ENCODE results near the gene TP53BP2.
"Not testable (repeated sequence)": the region's sequence is repeated elsewhere in the genome, so short reads cannot be mapped to it uniquely, and the experiment has no call there.

The TP53BP2 gene

DNA sequence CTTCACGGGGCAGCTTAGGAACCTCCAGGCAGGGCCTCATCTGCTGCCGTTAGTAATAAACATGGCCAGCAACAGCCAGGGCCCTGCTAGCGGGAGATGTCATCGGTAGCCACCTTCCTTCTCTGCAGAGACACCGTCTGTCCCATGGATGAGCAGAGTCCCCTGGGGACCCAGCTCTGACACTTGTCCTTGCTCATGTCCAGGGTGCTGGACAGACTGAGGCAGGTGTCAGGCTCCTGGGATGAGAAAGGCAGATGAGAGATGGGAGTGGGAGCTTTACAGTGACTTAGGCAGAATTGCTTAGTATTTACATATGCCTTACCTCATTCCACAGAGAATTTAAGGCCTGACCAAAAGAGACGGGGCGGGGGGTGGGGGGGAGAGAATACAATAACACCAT, 108.4 kb downstream of the TP53BP2 start:
- no peak overlapping the region for H3K27ac ChIP-seq (replicated peaks)
- no peak for DNase-seq (ENCODE audit: low read depth in 1 of 2, low spot score in 1 of 2)
- H3K4me3 ChIP-seq (replicated peaks; ENCODE audit: insufficient read depth, low read length), result no peak overlapping the region
- TF ChIP-seq, protein P1, sequence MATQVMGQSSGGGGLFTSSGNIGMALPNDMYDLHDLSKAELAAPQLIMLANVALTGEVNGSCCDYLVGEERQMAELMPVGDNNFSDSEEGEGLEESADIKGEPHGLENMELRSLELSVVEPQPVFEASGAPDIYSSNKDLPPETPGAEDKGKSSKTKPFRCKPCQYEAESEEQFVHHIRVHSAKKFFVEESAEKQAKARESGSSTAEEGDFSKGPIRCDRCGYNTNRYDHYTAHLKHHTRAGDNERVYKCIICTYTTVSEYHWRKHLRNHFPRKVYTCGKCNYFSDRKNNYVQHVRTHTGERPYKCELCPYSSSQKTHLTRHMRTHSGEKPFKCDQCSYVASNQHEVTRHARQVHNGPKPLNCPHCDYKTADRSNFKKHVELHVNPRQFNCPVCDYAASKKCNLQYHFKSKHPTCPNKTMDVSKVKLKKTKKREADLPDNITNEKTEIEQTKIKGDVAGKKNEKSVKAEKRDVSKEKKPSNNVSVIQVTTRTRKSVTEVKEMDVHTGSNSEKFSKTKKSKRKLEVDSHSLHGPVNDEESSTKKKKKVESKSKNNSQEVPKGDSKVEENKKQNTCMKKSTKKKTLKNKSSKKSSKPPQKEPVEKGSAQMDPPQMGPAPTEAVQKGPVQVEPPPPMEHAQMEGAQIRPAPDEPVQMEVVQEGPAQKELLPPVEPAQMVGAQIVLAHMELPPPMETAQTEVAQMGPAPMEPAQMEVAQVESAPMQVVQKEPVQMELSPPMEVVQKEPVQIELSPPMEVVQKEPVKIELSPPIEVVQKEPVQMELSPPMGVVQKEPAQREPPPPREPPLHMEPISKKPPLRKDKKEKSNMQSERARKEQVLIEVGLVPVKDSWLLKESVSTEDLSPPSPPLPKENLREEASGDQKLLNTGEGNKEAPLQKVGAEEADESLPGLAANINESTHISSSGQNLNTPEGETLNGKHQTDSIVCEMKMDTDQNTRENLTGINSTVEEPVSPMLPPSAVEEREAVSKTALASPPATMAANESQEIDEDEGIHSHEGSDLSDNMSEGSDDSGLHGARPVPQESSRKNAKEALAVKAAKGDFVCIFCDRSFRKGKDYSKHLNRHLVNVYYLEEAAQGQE (IDR thresholded peaks at IDR 0.05; ENCODE audit: insufficient replicate concordance, low read depth), result no peak
- TF ChIP-seq GABPA (IDR thresholded peaks at IDR 0.05; ENCODE audit: low read depth) (no peak), POLR2AphosphoS5 (IDR thresholded peaks at IDR 0.05; ENCODE audit: low read depth) (no peak), SPI1 (IDR thresholded peaks at IDR 0.05; ENCODE audit: borderline replicate concordance, low read depth) (no peak)
- TF ChIP-seq, protein P2, sequence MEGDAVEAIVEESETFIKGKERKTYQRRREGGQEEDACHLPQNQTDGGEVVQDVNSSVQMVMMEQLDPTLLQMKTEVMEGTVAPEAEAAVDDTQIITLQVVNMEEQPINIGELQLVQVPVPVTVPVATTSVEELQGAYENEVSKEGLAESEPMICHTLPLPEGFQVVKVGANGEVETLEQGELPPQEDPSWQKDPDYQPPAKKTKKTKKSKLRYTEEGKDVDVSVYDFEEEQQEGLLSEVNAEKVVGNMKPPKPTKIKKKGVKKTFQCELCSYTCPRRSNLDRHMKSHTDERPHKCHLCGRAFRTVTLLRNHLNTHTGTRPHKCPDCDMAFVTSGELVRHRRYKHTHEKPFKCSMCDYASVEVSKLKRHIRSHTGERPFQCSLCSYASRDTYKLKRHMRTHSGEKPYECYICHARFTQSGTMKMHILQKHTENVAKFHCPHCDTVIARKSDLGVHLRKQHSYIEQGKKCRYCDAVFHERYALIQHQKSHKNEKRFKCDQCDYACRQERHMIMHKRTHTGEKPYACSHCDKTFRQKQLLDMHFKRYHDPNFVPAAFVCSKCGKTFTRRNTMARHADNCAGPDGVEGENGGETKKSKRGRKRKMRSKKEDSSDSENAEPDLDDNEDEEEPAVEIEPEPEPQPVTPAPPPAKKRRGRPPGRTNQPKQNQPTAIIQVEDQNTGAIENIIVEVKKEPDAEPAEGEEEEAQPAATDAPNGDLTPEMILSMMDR (IDR thresholded peaks at IDR 0.05; ENCODE audit: insufficient read depth, low read length), result no peak
- no peaks in the 10 kb centered on the region for H3K27me3 ChIP-seq (ENCODE audit: insufficient read depth, poor library complexity, severe bottlenecking)

DNA sequence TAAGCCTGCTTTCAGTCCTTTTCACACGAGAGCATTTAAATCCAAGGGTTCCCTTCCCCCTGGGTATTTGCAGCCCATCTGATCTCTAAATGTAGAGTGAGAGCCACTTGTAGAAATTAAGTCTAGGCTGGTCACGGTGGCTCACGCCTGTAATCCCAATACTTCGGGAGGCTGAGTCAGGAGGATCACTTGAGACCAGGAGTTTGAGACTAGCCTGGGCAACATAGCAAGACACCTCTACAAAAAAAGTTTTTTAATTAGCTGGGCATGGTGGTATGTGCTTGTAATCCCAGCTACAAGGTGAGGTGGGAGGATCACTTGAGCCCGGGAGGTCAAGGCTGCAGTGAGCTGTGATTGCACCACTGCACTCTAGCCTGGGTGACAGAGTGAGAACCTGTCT, 109.1 kb downstream of the TP53BP2 start:
- DNase-seq (ENCODE audit: low read depth in 1 of 2, low spot score in 1 of 2); H3K27ac ChIP-seq (replicated peaks); H3K27me3 ChIP-seq (ENCODE audit: insufficient read depth, poor library complexity, severe bottlenecking); H3K4me3 ChIP-seq (replicated peaks; ENCODE audit: insufficient read depth, low read length): not testable (repeated sequence)

DNA sequence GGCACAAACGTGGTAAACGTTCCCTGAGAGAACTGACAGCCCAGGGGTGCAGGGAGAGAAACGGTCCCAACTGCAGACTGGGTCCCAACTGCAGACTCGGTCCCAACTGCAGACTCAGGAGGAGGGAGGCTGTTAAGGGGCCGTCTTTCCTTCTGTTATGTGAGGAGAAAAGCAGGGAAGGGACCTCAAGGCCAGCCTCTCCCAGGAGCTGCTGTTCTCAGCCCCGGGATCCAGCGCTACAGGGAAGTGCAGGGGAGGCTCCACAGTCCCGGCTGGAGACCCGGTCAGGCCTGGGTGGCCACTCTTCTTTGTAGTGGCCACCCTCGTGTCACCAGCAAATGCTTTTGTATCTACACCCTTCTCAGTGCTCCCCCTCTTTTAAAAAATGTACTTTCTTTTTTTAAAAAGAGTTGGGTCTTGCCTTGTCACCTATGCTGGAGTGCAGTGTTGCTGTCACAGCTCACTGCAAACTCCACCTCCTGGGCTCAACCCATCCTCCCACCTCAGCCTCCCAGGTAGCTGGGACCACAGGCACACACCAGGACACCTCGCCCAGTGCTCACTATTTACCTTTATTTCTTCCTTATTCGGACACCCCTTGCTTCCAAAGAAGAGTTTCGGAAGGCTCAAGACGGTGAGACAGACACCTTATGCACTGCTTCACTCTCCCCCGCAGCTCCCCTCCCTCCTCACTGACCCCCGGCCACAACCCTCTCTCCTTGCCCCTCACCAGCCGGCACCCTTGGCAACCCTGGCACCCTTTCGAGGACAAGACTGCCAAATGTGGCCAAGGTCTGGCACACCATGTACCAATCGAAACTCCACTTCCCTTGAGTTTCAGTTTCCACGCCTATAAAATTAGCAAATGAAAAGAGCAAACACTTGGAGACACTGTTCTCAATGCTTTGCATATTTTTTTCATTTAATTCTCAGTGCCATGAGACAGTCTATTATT, 111.6 kb downstream of the TP53BP2 start:
- Histone ChIP-seq H3K27ac (replicated peaks) (no peak overlapping the region), H3K4me3 (replicated peaks; ENCODE audit: insufficient read depth, low read length) (no peak overlapping the region), H3K27me3 (ENCODE audit: insufficient read depth, poor library complexity, severe bottlenecking) (no peaks in the 10 kb centered on the region)
- TF ChIP-seq, protein P2 (IDR thresholded peaks at IDR 0.05; ENCODE audit: insufficient read depth, low read length), result no peak
- TF ChIP-seq, protein P1 (IDR thresholded peaks at IDR 0.05; ENCODE audit: insufficient replicate concordance, low read depth), result no peak
- no peak for TF ChIP-seq SPI1 (IDR thresholded peaks at IDR 0.05; ENCODE audit: borderline replicate concordance, low read depth)
- DNase-seq (ENCODE audit: low read depth in 1 of 2, low spot score in 1 of 2), result no peak

DNA sequence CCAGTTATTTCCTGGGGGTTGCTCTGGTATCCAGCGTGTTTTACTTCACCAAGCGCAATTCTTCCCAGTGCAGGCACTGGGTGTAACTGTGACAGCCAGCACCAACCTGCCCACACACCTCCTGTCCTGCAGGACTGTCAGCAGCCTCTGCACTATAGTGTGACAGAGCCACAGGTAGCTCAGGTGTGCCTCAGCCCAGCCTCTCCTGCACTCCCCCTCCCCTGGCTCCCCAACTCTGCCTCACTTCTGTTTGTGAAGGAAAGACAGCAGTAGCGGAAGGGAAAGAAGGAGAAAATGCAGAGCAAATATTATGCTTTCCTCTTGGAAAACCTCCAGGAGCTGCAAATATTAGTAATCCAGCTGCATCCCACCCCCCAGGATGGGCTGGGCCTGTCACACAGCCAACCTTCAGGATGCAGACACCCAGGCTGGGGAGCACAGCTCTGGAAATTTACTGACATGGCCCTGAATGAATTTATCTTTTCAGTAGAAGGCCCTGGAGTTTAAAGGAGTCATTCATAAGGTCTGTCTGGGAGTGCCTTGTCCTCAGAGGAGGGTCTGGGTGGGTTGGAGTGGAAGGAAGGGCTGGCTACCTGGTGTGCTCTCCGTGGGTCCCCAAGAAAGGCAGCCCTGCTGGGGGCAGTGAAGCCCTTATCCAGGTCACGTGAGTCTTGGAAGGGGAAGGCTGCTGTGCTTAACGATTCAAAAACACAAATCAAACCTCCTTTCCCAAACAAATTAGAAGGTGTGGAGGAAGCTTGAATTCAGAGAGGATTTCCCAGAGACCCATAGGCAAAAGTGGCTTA, 112.6 kb downstream of the TP53BP2 start:
- no peak overlapping the region for H3K4me3 ChIP-seq (replicated peaks; ENCODE audit: insufficient read depth, low read length)
- H3K27ac ChIP-seq (replicated peaks), result no peak overlapping the region
- no peaks in the 10 kb centered on the region for H3K27me3 ChIP-seq (ENCODE audit: insufficient read depth, poor library complexity, severe bottlenecking)
- DNase-seq (ENCODE audit: low read depth in 1 of 2, low spot score in 1 of 2), result no peak
- TF ChIP-seq, protein P2 (IDR thresholded peaks at IDR 0.05; ENCODE audit: insufficient read depth, low read length), result no peak
- TF ChIP-seq, protein P1 (IDR thresholded peaks at IDR 0.05; ENCODE audit: insufficient replicate concordance, low read depth), result no peak
- TF ChIP-seq GABPA (IDR thresholded peaks at IDR 0.05; ENCODE audit: low read depth) (no peak), SPI1 (IDR thresholded peaks at IDR 0.05; ENCODE audit: borderline replicate concordance, low read depth) (no peak), POLR2AphosphoS5 (IDR thresholded peaks at IDR 0.05; ENCODE audit: low read depth) (no peak)
